ENCODE results near the gene PHC2. TPM values are rescaled to one million over a fixed set of nuclear protein-coding genes. Genes with fewer than 3 reads are reported as not detected.

The PHC2 gene
- total and polyA plus RNA-seq, 2 donors from 2014 or later = 118 to 149 TPM

DNA sequence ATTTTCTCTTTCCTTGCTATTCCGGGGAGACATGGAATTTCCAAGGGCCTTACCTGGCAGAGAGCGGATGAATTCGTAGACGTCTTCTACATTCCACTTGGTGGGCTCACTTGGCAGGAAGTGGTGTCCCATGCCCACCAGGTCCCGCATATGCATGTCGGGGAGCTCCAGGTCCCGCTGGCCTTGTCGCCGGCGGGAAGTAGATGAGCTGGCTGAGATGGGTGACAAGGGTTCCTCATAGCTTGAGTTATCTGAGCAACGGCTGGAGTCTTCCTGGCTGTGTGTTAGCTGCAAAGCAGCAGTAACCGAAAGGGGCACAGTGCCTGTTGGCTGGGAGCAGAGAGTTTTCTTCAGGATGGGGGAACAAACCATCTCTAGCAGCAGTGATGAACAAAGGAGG is 102.1 kb downstream of the PHC2 start:
- no peak for FAIRE-seq
- H3K4me1 ChIP-seq (ENCODE audit: control insufficient read depth in 2 of 3, insufficient read depth in 2 of 3, low read depth in 1 of 3, low read length in 3 of 3) = peaks cover 0 to 26% (median 24%) of the 10 kb centered on the region in 3 donors
- H3K36me3 ChIP-seq (ENCODE audit: control insufficient read depth in 2 of 3, insufficient read depth in 3 of 3, low read length in 3 of 3) = peaks cover 35 to 90% (median 74%) of the 10 kb centered on the region in 3 donors
- TF ChIP-seq, protein P1, sequence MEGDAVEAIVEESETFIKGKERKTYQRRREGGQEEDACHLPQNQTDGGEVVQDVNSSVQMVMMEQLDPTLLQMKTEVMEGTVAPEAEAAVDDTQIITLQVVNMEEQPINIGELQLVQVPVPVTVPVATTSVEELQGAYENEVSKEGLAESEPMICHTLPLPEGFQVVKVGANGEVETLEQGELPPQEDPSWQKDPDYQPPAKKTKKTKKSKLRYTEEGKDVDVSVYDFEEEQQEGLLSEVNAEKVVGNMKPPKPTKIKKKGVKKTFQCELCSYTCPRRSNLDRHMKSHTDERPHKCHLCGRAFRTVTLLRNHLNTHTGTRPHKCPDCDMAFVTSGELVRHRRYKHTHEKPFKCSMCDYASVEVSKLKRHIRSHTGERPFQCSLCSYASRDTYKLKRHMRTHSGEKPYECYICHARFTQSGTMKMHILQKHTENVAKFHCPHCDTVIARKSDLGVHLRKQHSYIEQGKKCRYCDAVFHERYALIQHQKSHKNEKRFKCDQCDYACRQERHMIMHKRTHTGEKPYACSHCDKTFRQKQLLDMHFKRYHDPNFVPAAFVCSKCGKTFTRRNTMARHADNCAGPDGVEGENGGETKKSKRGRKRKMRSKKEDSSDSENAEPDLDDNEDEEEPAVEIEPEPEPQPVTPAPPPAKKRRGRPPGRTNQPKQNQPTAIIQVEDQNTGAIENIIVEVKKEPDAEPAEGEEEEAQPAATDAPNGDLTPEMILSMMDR (IDR thresholded peaks at IDR 0.05; ENCODE audit: borderline replicate concordance, extremely low read depth, insufficient read depth) = no peak
- H3K9ac ChIP-seq (ENCODE audit: low read length in 3 of 3) = no peak overlapping the region
- H3K27ac ChIP-seq (ENCODE audit: low read depth in 2 of 2, low read length in 2 of 2) = no peak overlapping the region
- no peaks in the 10 kb centered on the region for H3K27me3 ChIP-seq (ENCODE audit: control insufficient read depth, insufficient read depth, low read length)
- no peak overlapping the region for H3K4me3 ChIP-seq (ENCODE audit: low read length in 3 of 3)
- H3K9me3 ChIP-seq (ENCODE audit: control insufficient read depth in 2 of 3, insufficient read depth in 1 of 3, low read length in 3 of 3) = no peaks in the 10 kb centered on the region
- intact Hi-C loops (cut with DNase I) = no loop called here
- DNase-seq = peak in 1 of 5 donors; percentile 39

DNA sequence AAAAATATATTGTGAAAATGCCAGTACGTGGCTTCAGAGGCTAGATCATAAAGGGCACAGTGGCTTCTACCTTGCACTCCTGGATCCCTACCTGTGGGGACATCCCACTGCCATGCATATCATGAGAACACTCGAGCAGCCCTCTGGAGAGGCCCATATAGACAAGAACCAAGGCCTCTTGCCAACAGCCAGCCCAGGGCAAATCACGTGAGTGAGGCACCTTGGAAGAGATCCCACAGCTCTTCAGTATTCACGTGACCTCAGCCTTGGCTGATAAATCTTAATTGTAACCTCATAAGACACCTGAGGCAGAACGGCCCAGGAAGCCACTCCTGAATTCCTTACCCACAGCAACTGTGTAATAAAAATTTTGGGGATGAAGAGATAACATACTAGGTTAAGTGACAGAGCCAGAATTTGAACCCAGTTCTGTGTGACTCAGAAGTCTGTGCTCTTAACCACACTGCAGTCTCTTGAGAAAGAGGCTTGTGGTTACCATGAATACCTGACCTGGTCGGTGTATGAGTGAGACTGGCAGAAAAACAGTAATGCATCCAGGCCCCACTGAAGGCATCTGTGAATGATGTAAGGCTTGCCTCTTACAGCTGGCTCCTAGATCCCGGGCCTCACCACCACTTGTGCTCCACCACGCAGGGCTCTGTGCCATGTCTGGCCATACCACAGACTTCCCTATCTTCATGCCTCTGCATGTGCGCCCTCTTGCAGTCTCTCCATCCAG is 103.1 kb downstream of the PHC2 start:
- Histone ChIP-seq H3K4me1 (ENCODE audit: control insufficient read depth in 2 of 3, insufficient read depth in 2 of 3, low read depth in 1 of 3, low read length in 3 of 3) (peaks cover 0 to 24% (median 14%) of the 10 kb centered on the region in 3 donors), H3K9me3 (ENCODE audit: control insufficient read depth in 2 of 3, insufficient read depth in 1 of 3, low read length in 3 of 3) (no peaks in the 10 kb centered on the region), H3K9ac (ENCODE audit: low read length in 3 of 3) (no peak overlapping the region), H3K4me3 (ENCODE audit: low read length in 3 of 3) (no peak overlapping the region), H3K27me3 (ENCODE audit: control insufficient read depth, insufficient read depth, low read length) (no peaks in the 10 kb centered on the region), H3K36me3 (ENCODE audit: control insufficient read depth in 2 of 3, insufficient read depth in 3 of 3, low read length in 3 of 3) (peaks cover 33 to 88% (median 73%) of the 10 kb centered on the region in 3 donors), H3K27ac (ENCODE audit: low read depth in 2 of 2, low read length in 2 of 2) (no peak overlapping the region)
- DNase-seq (peak in 1 of 5 donors; percentile 69), FAIRE-seq (no peak)
- intact Hi-C loops (cut with DNase I) = no loop called here
- TF ChIP-seq, protein P1 (IDR thresholded peaks at IDR 0.05; ENCODE audit: borderline replicate concordance, extremely low read depth, insufficient read depth) = no peak

DNA sequence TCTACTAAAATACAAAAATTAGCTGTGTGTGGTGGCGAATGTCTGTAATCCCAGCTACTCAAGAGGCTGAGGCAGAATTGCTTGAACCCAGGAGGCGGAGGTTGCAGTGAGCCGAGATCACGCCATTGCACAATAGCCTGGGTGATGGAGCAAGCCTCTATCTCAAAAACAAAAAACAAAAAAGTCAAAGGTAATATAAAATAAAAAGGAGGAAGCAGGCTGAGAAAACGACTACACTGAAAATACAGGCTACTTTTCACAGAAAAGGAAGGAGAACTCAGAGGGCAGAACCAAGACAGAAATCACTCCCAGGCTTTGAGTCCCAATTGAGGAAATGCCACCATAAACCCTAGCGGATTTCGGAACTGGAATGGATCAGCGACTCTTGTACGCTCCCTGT is 104.1 kb downstream of the PHC2 start:
- TF ChIP-seq, protein P1 (IDR thresholded peaks at IDR 0.05; ENCODE audit: borderline replicate concordance, extremely low read depth, insufficient read depth) = no peak
- H3K27ac ChIP-seq (ENCODE audit: low read depth in 2 of 2, low read length in 2 of 2) = peak overlapping the region in 1 of 2 donors; percentile 32
- H3K4me3 ChIP-seq (ENCODE audit: low read length in 3 of 3) = no peak overlapping the region
- H3K9me3 ChIP-seq (ENCODE audit: control insufficient read depth in 2 of 3, insufficient read depth in 1 of 3, low read length in 3 of 3) = no peaks in the 10 kb centered on the region
- H3K9ac ChIP-seq (ENCODE audit: low read length in 3 of 3) = no peak overlapping the region
- peaks cover 0 to 18% (median 6%) of the 10 kb centered on the region in 3 donors for H3K4me1 ChIP-seq (ENCODE audit: control insufficient read depth in 2 of 3, insufficient read depth in 2 of 3, low read depth in 1 of 3, low read length in 3 of 3)
- H3K36me3 ChIP-seq (ENCODE audit: control insufficient read depth in 2 of 3, insufficient read depth in 3 of 3, low read length in 3 of 3) = peaks cover 31 to 78% (median 67%) of the 10 kb centered on the region in 3 donors
- no peaks in the 10 kb centered on the region for H3K27me3 ChIP-seq (ENCODE audit: control insufficient read depth, insufficient read depth, low read length)
- FAIRE-seq (no peak), DNase-seq (no peak)
- intact Hi-C loops (cut with DNase I) = no loop called here

Data from kidney (tissue), 14 donors.